ENCODE measurements around the gene NDUFV1. TPM values are rescaled to one million over a fixed set of nuclear protein-coding genes. Genes with fewer than 3 reads are reported as not detected.

NDUFV1 gene
- total and polyA plus RNA-seq, 2 of the 4 experiments (the other 2 are of a cell fraction) = 120 to 133 TPM

GRCh38 chr11:67586568-67587250 is 20.0 kb upstream of the NDUFV1 start:
- no TSS peak for BruUV-seq (replicated peaks)
- Histone ChIP-seq H3K4me3 (ENCODE audit: insufficient read depth, low read depth, low read length) (no peak overlapping the region), H3K9me3 (ENCODE audit: control insufficient read depth, insufficient read depth, low read length) (no peaks in the 10 kb centered on the region), H3K4me1 (ENCODE audit: control insufficient read depth, insufficient read depth, low read length) (peaks cover 11% of the 10 kb centered on the region), H3K23ac (ENCODE audit: low read depth, low read length) (no peak overlapping the region), H3K27me3 (ENCODE audit: control insufficient read depth, insufficient read depth, low read length) (no peaks in the 10 kb centered on the region; the same call in 1 of the 2 replicates), H3K9me1 (ENCODE audit: insufficient read depth, low read length) (peaks cover 16% of the 10 kb centered on the region), H2BK5ac (ENCODE audit: low read depth, low read length, poor library complexity, severe bottlenecking) (no peak overlapping the region), H2BK120ac (ENCODE audit: low read depth, low read length) (no peak overlapping the region), H3K18ac (ENCODE audit: low read depth, low read length) (no peak overlapping the region), H3K27ac (ENCODE audit: insufficient read depth, low read length) (no peak overlapping the region), H4K8ac (ENCODE audit: low read depth in 2 of 2, low read length in 2 of 2) (no peak overlapping the region), H3K14ac (replicated peaks; ENCODE audit: low read depth, low read length) (no peak overlapping the region), H4K20me1 (ENCODE audit: insufficient read depth, low read length) (peaks cover 31% of the 10 kb centered on the region), H3K4ac (ENCODE audit: low read depth, low read length) (no peak overlapping the region), H2BK20ac (ENCODE audit: low read depth, low read length) (no peak overlapping the region), H3K36me3 (ENCODE audit: control insufficient read depth, insufficient read depth, low read length) (peaks cover 20% of the 10 kb centered on the region), H3K4me2 (ENCODE audit: low read depth, low read length) (no peak overlapping the region), H3K79me1 (ENCODE audit: low read depth in 1 of 2, low read length in 2 of 2) (peaks cover 18 to 45% of the 10 kb centered on the region in 2 experiments), H2AFZ (replicated peaks; ENCODE audit: low read length, poor library complexity) (no peak overlapping the region), H3K56ac (ENCODE audit: extremely low read depth, insufficient read depth, low read length) (no peak overlapping the region), H2AK5ac (ENCODE audit: low read depth, low read length) (no peak overlapping the region), H3K9ac (ENCODE audit: low read depth, low read length) (no peak overlapping the region), H4K91ac (ENCODE audit: insufficient read depth, low read depth, low read length) (no peak overlapping the region), H2AK9ac (replicated peaks; ENCODE audit: low read depth, low read length, poor library complexity) (no peak overlapping the region), H4K5ac (ENCODE audit: low read depth, low read length) (no peak overlapping the region), H2BK15ac (ENCODE audit: low read depth, low read length) (no peak overlapping the region)
- intact Hi-C loops (cut with micrococcal nuclease) (no loop called here), in situ Hi-C loops (cut with MboI; ENCODE audit: low sequenced_read_pairs) (no loop called here), dilution Hi-C loops (cut with HindIII; ENCODE audit: low sequenced_read_pairs, unreplicated experiment) (no loop called here)
- no CpG with 5 or more reads among the region's 5 CpGs for WGBS, 2 experiments (ENCODE audit: extremely low coverage in 2 of 2, insufficient read length in 1 of 2)
- DNase-seq (no peak), ATAC-seq (ENCODE audit: low read depth) (no peak)
- ChIA-PET CTCF (no interaction called here), POLR2A (ENCODE audit: unreplicated experiment) (no interaction called here)
- no peak for TF ChIP-seq SMC3 (IDR thresholded peaks at IDR 0.05; ENCODE audit: low read depth, low read length)
- no peak for TF ChIP-seq ELK1 (IDR thresholded peaks at IDR 0.05; ENCODE audit: borderline replicate concordance, low read depth, low read length)
- no peak for TF ChIP-seq RCOR1 (IDR thresholded peaks at IDR 0.05; ENCODE audit: insufficient replicate concordance, low read length)
- TF ChIP-seq MAFK (IDR thresholded peaks at IDR 0.05; ENCODE audit: low read depth, low read length) = no peak
- TF ChIP-seq MXI1 (IDR thresholded peaks at IDR 0.05; ENCODE audit: borderline replicate concordance, low read depth, low read length) = no peak
- no peak for TF ChIP-seq USF2 (IDR thresholded peaks at IDR 0.05; ENCODE audit: low read depth, low read length)
- TF ChIP-seq CTCF (conservative IDR thresholded peaks at IDR 0.05; ENCODE audit: low read depth, low read length) = no peak
- no peak for TF ChIP-seq CEBPB (IDR thresholded peaks at IDR 0.05; ENCODE audit: low read depth, low read length)
- no peak for TF ChIP-seq BHLHE40 (IDR thresholded peaks at IDR 0.05; ENCODE audit: low read depth, low read length)
- TF ChIP-seq NFE2L2 (IDR thresholded peaks at IDR 0.05; ENCODE audit: low read depth, low read length) = no peak
- TF ChIP-seq RAD21 (IDR thresholded peaks at IDR 0.05; ENCODE audit: low read length) = no peak
